ENCODE measurements around the gene SMC4.

Gene SMC4

GRCh38 chr3:160398820-160399124 is 678 bp upstream of the SMC4 start:
- no peak for DNase-seq

- no peak for DNase-seq
Measured at GRCh38 chr3:160400030-160400701, 716 bp downstream of the SMC4 start.

- no peak for DNase-seq
Measured at GRCh38 chr3:160400702-160401150, 1.3 kb downstream of the SMC4 start.

- DNase-seq, result no peak
Measured at GRCh38 chr3:160401291-160402095, 2.0 kb downstream of the SMC4 start.

GRCh38 chr3:160402221-160403027 is 3.0 kb downstream of the SMC4 start:
- no peak for DNase-seq

- no peak for DNase-seq
Measured at GRCh38 chr3:160403028-160403545, 3.6 kb downstream of the SMC4 start.

- no peak for DNase-seq
Measured at GRCh38 chr3:160403796-160404470, 4.5 kb downstream of the SMC4 start.

GRCh38 chr3:160409812-160410610 is 10.6 kb downstream of the SMC4 start:
- DNase-seq, result no peak

- DNase-seq, result no peak
Measured at GRCh38 chr3:160412477-160412876, 13.0 kb downstream of the SMC4 start.

- DNase-seq, result peak; percentile 70
Measured at GRCh38 chr3:160413613-160414248, 14.3 kb downstream of the SMC4 start.

GRCh38 chr3:160417311-160417710 is 17.9 kb downstream of the SMC4 start:
- DNase-seq, result no peak

- no peak for DNase-seq
Measured at GRCh38 chr3:160427832-160428424, 28.5 kb downstream of the SMC4 start.

- DNase-seq, result no peak
Measured at GRCh38 chr3:160434071-160434470, 34.6 kb downstream of the SMC4 start.

GRCh38 chr3:160435095-160435494 is 35.6 kb downstream of the SMC4 start:
- no peak for DNase-seq

GRCh38 chr3:160435747-160436146 is 36.3 kb downstream of the SMC4 start:
- no peak for DNase-seq

- DNase-seq, result no peak
Measured at GRCh38 chr3:160437083-160437455, 37.6 kb downstream of the SMC4 start.

GRCh38 chr3:160440687-160441086 is 41.2 kb downstream of the SMC4 start:
- no peak for DNase-seq

GRCh38 chr3:160444411-160444810 is 45.0 kb downstream of the SMC4 start:
- DNase-seq, result no peak

GRCh38 chr3:160445854-160446253 is 46.4 kb downstream of the SMC4 start:
- no peak for DNase-seq

GRCh38 chr3:160446522-160447056 is 47.1 kb downstream of the SMC4 start:
- no peak for DNase-seq

GRCh38 chr3:160447544-160447943 is 48.1 kb downstream of the SMC4 start:
- no peak for DNase-seq
